ENCODE data around the gene TMEM53.
A peak's percentile ranks its signal among the peaks of the same experiment; 100 is the strongest.
"Not testable (repeated sequence)": the region's sequence is repeated elsewhere in the genome, so short reads cannot be mapped to it uniquely, and the experiment has no call there.

TMEM53 gene

DNA sequence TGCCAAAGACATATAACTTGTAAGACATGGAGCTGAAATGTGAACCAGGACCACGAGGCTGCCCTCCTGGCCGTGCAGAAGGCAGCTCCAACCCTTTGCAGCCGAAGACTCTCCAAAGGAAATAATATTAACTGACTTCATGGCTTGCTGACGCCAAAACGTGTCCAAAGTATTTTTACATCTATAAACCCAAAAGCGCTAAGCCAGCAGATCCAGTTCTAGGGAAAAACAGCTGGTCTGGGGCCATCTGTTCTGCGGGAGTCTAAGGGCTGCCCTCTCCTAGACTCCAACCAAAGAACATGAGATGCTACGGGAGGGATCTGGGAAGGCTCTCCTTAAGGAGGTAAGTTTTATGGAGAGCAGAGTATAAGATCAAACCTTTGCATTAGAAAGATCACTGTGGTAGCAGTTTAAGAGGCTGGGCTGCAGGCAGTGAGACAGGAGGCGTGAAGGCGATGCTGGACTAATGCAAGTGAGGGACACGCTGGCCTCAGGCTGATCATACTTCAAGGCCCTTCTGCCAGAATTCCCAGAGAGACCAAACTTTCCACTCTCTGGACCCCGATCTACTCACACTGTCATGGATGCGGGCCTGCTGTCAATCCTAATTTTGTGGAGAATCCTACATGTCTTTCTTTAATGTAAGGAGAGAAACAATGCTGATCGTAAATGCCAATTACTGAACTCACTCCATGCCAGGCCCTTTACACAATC is 1.2 kb downstream of the TMEM53 start:
- no peak for DNase-seq (ENCODE audit: low read depth in 3 of 3)

DNA sequence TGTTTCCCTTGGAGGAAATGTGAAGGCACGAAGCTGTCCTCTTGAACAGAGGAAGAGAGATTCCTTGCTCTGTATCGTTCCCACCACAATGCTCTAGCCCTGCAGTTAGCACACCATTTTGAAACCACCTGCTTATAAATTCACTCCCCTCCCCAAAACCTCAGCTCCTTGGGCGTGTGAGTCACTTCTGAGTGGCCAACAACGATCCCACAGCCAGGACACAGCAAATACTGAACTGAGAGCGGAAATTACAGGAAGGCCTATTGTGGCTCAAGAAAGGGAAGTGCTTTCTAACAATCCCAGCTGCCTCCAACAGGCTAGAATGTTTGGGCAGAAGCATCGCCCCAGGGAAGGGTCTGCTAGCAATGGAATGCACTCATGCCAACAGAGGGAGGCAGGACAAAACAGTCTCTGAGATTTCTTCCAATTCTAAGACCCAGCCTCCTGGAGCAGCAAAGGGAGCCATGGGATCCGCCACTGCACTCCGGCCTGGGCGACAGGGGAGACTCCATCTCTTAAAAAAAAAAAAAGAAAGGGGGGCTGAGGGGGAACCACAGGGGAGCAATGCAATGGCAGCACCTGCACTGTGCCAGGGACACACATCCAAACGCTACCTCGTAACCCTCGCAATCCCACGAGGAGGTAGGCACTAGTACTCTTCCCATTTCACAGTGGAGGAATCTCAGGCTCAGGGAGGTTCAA is 1.9 kb downstream of the TMEM53 start:
- no peak for DNase-seq (ENCODE audit: low read depth in 3 of 3)

DNA sequence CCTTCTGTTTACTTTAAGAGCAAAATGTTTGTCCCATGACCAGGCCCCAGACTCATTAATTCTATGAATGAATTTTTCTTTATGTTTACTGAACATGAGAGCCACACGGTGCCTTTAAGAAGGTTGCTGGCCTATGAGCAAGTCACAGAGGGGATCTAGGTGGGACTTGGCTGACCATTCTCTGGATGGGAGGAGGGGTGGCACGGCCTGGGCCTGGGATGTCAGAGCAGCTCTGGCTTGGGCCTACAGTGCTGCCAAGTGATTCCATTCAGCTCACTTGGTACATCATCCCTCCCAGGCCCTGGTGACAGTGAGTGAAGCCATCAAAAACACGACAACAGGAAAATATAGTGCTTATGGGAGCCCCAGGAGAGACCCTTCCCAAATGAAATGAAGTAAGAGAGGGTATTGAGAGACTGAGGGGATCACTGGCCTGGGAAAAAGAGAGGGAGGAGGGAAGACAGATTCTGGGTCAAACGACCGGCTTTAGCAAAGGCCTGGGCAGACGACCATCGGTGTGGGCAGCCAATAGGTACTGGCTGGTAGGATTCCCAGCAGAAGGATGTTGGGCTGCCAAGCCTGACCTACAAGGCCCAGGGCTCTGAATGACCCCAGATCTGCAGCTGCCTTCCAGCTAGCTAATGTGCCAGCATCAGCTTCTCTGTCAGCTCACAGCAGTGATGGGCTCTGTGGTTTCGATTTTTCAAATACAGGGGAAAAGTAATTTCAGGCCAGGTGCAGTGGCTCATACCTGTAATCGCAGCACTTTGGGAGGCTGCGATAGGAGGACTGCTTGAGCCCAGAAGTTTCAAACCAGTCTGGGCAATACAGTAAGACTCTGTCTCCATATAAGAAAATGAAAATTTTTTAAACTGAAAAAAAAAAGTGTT is 3.3 kb downstream of the TMEM53 start:
- DNase-seq (ENCODE audit: low read depth in 3 of 3), result no peak

DNA sequence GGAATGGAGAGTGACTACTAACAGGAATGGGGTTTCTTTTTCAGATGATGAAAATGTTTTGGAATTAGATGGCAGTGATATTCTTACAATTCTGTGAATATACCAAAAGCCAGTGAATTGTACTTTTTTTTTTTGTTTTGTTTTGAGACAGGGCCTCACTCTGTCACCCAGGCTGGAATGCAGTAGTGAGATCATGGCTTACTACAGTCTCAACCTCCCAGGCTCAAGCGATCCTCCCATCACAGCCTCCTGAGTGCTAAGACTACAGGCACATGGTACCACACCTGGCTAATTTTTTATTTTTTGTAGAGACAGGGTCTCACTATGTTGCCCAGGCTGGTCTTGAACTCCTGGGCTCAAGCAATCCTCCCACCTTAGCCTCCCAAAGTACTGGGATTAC is 7.6 kb downstream of the TMEM53 start:
- not testable (repeated sequence) for DNase-seq (ENCODE audit: low read depth in 3 of 3)

DNA sequence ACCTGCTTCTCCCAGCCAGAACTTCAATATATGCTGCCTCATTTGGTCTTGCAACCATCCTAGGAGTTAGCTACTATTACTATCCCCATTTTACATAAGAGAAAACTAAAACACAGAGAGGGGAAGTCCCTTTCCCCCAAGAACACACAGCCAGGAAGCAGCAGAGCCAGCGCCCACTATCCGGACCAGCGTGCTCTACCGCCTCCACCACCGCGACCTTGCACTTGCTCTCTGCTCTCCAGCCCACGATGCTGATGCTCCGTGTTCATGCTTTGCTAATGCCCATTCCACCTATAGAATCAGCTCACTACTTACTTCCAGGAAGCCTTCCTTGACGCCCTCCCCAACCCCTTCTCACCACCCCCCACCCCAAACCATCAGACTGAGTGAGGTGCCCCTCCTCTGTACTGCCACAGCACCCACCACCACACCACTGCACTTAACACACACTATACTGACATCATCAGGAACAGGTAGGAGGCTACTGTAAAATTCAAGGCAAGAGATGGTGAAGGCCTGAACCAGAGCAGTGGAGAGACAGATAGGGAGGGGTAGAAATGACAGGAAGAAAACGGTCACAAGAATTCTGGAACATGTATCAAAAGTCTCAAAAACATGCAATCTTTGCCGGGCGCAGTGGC is 9.4 kb downstream of the TMEM53 start:
- peak in 2 of 3 experiments; percentile 18 to 23 for DNase-seq (ENCODE audit: low read depth in 3 of 3)

DNA sequence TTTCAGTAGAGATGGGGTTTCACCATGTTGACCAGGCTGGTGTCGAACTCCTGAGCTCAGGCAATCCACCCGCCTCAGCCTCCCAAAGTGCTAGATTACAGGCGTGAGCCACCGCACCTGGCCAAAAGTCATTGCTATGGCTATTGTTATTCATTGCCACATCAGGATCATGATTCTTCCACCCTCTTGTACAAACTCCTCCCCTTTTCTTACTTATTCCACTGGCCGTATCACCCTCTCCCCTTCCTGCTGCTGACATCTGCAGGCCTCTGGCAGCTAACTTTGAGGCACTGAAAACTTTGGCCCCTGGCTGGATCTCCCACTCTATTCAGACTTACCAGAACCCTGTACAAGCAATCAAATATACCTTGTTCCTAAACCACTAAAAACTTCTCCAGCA is 10.9 kb downstream of the TMEM53 start:
- DNase-seq (ENCODE audit: low read depth in 3 of 3), result no peak

DNA sequence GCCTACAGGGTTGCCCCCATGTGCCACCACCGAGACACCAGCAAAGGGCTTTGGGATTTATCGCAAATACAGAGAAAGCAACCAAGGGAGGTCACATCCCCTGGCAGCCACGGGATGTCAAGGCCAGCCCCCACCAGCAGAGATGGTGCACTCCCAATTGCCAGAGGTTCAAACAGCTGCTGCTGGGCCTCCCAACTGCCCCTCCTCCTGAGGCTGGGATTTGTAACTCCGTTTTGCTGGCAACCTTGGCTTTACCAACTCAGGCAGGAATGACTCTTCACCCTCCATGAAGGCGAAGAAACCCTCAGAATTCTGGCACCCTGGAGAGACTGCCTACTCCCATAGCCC is 11.6 kb downstream of the TMEM53 start:
- no peak for DNase-seq (ENCODE audit: low read depth in 3 of 3)

DNA sequence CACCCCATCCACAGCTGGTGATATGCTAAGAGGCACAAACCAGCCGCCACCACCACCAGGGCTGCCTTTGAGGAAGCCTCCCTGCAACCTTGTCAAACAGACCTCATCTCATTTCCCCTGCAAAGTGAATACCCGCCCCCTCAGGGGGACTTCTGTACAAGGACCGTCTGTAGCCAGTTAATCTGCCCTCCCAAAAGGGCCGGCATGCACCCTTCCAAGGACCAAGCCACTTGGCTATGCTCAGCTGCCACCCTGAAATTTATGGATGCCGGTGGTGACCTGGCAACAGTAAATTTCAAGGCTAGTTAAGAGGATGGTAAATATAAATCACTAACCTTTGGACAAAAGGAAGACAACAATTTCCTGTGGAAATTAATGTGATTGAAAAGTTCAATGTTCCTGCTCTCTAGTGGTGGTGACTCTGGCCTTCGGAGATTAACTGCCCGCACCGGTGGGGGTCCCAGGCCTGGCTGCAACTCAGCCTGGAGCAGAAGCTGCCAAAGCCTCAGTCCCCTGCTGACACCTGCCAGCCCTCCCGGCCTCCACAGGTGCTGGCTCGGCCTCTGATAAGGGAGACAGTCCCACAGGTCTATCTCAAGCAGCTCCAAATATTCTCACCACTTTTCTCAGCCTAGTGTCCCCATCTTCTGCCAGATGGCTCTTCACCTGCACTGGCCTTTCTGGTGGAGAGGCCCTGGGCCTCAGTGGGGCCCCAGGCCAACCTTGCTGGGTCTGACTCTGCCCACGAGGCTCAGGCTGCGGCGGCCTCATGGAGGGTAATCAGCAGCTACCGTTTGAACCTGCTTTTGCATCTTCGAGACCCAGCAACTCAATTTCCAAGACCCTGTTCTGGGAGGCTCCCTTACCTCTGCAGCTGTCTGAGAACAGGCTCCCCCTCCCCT is 12.2 kb downstream of the TMEM53 start:
- no peak for DNase-seq (ENCODE audit: low read depth in 3 of 3)

DNA sequence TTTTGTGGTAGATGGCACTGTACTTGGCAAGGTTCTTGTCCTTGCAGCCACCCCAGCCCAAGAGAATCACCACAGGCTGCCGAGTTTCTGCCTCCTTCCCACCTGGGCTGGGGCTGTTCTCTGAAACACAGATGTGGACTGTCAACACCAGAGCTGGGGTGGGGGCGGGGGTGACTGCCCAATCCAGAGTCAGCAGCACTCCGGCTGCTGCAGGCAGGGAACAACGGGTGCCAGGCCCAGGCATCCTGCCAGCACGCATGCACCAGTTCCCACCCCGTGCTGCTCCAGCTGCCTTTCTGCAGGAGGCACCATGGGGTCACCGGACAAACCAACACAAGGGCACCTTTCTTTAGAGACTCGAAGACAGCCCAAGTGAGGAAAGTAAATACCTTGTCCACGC is 14.1 kb downstream of the TMEM53 start:
- DNase-seq (ENCODE audit: low read depth in 3 of 3), result no peak

DNA sequence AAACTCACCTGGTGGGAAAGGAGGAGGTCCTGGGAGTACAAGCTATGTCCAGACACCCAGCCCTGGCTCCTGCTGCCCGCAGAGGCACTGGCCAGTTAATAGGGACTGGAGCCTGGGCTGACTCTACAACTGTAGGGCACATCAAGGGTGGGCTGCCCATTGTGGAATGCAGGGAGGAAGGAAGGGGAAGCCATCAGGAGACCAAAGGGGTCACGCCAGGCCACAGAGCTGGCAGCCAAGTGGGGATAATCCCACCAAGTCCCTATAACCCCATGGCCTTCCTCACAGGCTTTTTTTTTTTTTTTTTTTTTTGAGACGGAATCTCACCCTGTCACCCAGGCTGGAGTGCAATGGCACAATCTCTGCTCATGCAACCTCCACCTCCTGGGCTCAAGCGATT is 14.7 kb downstream of the TMEM53 start:
- no peak for DNase-seq (ENCODE audit: low read depth in 3 of 3)

DNA sequence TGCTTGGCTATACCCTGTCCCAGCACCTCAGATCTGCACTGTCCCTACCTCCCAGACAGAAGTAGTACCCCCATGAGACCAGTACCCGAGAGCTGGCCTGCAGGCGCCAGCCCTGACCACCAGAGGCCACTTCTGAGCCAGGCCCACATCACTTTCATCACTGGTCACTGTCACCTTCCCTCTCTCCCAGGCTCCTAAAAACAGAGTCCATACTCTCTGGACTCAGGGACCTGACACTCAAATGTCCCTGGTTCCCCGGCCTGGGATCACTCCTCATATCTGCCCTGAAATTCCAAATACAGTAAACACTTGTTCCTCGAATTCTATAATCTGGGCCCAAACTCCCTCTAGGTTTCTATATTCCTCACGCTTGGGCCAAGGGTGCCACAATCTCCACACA is 18.7 kb downstream of the TMEM53 start:
- DNase-seq (ENCODE audit: low read depth in 3 of 3), result no peak

DNA sequence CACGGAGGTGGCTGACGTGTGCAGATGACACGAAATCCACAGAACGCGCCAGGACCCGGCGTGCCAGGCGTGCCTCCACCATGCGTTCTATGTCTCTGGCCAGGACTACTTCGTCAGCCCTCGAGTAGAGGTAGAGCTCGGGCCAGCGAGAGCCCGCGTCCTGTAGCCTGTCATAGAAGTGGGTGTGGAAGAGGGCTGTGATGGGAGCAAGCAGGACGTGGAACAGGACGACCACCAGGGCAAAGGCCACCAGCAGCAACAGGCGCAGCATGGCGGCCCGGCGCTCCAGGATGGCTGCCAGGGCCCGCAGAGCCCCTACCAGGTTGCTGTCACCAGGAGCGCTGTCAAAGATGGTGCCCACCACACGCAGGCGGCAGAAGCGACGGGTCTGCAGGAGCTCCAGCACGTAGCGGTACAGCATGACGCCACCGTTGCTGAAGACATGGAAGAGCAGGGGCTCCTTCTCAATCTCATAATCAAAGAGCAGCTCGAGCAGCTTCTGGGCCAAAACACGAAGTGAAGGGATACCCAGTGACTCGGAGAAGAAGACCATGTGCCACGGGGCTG is 19.6 kb downstream of the TMEM53 start:
- no peak for DNase-seq (ENCODE audit: low read depth in 3 of 3)

DNA sequence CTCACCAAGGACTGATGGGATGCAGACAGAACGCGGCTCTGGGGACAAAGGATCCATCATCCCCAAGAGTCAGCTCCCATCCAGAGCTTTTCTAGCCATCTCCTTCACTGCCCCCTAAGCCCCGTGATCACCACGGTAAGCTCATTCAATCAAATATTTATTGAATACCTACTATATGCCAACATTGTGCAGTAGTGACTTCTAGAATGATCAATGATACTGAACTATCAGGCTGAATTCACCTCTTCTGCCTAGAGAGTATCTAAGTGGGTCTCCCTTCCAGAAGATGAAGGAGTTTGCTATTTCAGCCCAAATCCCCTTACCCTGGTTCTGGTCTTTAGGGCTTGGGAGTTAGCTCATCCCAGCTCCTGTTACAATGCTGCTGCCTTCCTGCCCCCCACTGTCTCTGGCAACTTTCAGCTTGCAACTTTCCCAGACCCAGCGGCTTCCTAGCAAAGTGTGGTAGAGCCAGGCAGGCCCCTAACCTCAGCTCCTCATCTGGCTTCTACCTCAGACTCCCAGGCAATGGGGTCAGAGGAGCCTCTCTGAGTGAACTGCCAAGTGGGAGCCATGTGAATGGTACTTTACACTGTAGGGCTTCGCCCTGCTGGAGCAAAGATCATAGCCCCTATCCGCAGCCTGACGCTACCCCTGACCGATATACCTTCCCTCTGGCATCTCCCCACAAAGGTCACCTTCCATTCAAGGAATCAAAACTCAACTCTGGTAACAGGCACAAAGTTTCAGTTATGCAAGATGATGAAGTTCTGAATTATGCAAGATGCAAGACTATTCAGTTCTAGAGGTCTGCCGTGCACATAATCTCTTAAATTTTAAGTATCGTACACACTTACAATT is 20.9 kb downstream of the TMEM53 start:
- no peak for DNase-seq (ENCODE audit: low read depth in 3 of 3)

DNA sequence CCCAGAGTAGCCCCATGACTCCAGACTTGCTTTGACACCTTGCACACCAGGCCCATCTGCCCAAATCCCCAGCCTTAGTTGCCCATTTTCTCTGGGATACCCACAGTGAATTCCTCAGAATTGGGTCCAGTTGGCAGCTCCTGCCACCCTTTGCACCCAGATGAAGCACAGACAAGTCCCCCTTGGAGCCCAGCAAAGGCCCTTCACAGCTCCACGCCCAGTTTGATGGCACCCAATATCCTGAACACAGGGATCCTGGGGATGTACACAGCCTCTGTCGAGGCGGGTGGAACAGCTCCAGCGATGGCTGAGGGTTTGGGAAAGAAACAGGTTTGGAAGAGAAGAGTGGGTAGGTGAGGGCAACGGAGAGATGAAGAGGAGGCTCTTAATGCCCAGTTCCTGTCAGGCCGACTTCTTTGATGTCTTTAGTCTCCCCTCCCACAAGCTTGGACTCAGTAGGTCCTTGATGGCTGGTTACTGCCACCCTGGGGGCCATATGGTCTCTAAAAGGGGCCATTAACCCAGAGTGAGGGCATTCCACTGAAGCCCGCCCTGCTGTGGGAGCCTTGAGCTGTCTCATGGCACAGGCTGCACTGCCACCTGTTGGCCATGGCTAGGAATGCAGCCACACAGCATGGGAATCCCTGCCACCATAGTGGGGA is 21.7 kb downstream of the TMEM53 start:
- DNase-seq (ENCODE audit: low read depth in 3 of 3), result peak; percentile 61 to 73 (median 65)

DNA sequence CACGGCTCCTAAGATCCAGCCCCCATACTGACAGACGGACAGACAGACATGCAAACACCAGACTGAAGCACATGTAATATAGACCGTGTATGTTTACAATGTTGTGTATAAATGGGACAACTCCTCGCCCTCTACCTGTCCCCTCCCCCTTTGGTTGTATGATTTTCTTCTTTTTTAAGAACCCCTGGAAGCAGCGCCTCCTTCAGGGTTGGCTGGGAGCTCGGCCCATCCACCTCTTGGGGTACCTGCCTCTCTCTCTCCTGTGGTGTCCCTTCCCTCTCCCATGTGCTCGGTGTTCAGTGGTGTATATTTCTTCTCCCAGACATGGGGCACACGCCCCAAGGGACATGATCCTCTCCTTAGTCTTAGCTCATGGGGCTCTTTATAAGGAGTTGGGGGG is 23.2 kb downstream of the TMEM53 start:
- no peak for DNase-seq (ENCODE audit: low read depth in 3 of 3)

DNA sequence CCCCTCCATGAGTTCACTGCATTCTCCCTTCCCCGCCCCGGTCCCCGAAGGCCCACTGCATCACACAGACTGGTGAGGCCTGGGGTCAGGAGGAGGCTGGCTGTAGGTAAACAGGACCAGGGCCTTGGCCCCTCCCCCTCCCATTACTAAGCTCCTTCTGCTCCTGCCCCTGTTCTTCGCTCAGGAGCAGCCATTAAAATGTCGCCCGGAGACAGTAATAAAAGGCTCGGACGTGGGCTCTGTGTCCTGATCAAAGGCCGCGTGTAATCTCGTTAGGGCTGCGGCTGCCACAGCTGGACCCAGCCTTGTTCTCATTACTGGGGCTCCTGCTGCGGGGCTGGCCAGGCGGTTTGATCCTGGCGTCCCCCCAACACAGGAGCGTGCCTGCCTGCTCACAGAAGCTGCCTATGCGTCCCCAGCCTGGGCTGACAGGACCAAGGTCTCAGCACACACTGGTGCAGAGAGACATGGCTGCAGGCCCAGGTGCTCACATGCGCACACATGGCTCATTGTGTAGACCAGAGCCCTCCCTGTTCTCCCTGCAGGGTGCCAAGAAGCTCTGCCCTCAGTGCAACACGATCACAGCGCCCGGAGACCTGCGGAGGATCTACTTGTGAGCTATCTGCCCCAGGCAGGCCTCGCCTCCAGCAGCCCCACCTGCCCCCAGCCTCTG is 24.0 kb downstream of the TMEM53 start:
- no peak for DNase-seq (ENCODE audit: low read depth in 3 of 3)

DNA sequence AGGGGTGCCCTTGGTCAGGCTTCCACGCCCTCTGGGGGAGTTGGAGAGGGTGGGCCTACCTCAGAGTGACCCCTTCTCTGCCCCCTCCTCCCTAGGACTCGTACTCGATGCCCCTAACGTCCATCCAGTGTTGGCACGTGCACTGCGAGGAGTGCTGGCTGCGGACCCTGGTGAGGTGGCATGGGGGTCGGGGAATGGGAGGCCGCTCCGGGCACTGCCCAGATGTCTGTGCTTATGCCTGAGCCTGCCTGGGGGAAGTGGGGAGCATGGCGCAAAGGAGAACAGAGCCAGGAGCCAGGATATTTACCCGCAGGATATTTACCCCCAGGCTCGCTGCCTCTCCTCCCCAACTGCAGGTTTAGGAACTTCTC is 24.5 kb downstream of the TMEM53 start:
- no peak for DNase-seq (ENCODE audit: low read depth in 3 of 3)

DNA sequence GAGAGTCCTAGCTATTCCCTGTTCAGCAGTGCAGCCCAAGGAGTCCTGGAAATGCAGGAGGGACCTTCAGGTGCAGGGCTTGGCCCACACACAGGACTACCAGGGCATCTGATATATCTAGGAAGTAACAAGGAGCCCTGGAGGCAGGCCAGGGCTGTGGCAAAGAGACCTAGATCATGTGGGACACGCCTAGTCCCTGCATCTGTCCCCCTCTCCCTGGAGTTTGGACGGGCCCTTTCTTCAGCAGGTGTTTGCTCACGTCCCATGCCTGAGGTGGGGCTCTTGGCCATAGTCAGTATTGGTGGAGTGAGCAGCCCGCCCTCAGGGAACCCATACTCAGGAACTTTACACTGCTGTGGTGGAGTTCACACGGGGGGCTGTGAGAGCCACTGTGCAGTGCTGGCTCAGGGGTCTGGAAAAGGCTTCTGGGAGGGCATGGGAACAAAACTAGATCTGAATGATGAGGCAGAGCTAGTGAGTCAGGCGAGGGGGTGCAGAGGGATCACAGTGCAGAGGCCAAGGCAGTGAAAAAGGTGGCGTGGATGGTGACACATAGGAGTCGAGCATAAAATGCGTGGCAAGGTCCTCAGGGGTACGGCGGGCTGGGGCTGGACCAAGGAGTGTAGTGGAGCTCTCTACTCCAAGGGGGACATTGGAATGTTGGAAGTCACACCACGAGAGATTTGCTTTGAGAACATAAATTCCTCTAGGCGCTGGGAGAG is 25.6 kb downstream of the TMEM53 start:
- no peak for DNase-seq (ENCODE audit: low read depth in 3 of 3)

All from stimulated activated CD4-positive, alpha-beta T cell treated with anti-CD3 and anti-CD28 coated beads, TNF-alpha, amount 100 ng/mL, for 4 hours (primary cell).